ENCODE results near the gene CSTF2T.

CSTF2T gene

DNA sequence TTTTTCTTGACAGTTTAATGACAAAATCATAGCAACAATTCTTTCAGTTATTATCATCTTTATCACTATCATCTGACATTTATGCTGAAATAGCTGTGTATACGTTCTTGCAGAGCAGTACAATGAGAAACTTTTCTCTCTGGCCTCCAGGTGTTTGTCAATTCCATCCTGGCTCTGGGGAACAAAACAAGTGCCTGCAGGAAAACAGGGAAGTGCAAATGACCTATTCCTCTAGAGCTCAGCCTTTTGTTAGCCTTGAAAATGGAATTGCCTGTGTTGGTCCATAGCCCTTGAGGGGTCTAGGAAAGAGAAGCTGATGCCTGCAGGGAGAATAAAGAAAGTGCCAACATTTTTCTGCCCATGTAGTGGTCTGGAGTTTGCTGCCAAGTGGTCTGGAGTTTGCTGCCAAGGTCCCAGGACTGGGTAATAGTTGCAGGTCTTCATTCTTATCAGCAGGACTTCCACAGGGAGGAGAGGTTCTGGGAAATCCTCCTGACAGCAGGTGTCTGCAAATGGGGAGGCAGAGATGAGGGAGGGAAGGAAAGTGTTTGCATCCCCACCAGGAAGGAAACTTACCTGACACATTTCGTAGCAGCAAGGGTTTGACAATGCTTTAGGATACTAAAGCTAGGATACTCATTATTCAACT is 10.1 kb upstream of the CSTF2T start:
- no peak for TF ChIP-seq CTCF (IDR thresholded peaks at IDR 0.05; ENCODE audit: control insufficient read depth, extremely low read depth, insufficient read depth)
- H3K4me3 ChIP-seq (ENCODE audit: low read depth, low read length), result no peak overlapping the region
- DNase-seq (ENCODE audit: low read depth), result no peak

DNA sequence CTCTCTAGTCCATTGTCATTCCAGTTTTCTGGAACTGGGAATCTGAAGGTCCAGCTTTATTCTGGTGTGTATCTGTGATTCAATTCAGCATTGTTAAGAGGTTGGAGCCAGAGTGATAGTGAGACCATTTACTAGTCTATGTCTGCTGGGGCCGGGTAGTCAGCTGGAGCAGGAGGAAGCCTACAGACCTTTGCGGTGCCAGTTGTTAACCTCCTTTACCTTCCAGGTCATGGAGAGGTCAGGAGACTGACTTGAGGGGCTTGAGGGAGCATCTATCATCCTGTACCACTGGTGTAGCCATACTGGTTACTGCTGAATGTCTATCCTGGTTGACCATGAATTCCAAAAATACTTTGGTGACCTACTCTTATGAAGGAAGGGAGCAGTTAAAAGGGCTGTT is 9.2 kb upstream of the CSTF2T start:
- no peak for TF ChIP-seq CTCF (IDR thresholded peaks at IDR 0.05; ENCODE audit: control insufficient read depth, extremely low read depth, insufficient read depth)
- no peak for DNase-seq (ENCODE audit: low read depth)

DNA sequence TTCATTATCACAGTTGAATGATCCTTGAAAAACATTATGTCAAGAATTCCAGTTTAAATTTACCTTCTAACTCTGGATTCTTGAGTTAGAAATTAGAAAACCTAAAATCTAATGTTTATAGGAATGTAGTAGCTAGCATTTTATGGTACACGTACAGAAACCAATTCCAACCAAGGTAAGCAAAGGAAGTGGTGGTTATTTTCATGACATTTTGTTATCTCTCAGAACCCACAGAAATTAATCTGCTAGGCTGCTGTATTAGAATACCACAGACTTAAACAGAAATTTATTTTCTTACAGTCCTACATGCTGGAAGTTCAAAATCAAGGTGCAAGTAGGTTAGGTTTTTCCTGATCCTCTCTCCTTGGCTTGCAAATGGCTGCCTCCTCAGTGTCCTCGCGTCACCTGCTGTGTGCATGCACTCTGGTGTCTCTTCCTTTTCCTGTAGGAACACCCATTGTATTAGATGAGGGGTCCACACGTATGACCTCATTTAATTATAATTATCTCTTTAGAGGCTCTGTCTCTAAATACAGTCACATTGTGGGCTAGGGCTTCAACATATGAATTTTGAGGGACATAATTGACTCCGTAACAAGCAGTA is 8.5 kb upstream of the CSTF2T start:
- no peak overlapping the region for H3K4me3 ChIP-seq (ENCODE audit: low read depth, low read length)
- DNase-seq (ENCODE audit: low read depth), result no peak
- TF ChIP-seq CTCF (IDR thresholded peaks at IDR 0.05; ENCODE audit: control insufficient read depth, extremely low read depth, insufficient read depth), result no peak

More for the DNA sequence above, 9.2 kb upstream of the CSTF2T start:
- no peak overlapping the region for H3K4me3 ChIP-seq (ENCODE audit: low read depth, low read length)

- no peak overlapping the region for H3K4me3 ChIP-seq (ENCODE audit: low read depth, low read length)
- TF ChIP-seq CTCF (IDR thresholded peaks at IDR 0.05; ENCODE audit: control insufficient read depth, extremely low read depth, insufficient read depth), result no peak
- DNase-seq (ENCODE audit: low read depth), result no peak
Measured at GRCh38 chr10:51707392-51707791, 8.0 kb upstream of the CSTF2T start.

DNA sequence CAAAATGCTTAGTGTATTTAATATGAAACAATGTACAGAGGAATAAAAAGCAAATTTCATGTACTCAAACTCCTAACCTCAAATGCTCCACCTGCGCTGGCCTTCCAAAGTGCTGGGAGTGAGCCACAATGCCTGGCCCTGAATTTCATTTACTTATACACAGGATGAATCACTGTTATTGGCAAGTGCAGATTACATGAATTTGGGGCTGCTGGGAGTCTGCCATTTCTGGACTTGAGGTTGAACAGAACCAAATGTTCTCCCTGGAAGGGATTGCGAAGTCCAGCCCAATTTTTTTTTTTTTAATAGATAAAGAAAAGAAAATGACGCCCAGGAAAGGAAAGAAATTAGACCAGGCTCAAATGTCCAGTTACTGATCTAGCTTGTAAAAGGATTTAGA is 6.8 kb upstream of the CSTF2T start:
- DNase-seq (ENCODE audit: low read depth), result no peak
- no peak overlapping the region for H3K4me3 ChIP-seq (ENCODE audit: low read depth, low read length)
- TF ChIP-seq CTCF (IDR thresholded peaks at IDR 0.05; ENCODE audit: control insufficient read depth, extremely low read depth, insufficient read depth), result no peak

DNA sequence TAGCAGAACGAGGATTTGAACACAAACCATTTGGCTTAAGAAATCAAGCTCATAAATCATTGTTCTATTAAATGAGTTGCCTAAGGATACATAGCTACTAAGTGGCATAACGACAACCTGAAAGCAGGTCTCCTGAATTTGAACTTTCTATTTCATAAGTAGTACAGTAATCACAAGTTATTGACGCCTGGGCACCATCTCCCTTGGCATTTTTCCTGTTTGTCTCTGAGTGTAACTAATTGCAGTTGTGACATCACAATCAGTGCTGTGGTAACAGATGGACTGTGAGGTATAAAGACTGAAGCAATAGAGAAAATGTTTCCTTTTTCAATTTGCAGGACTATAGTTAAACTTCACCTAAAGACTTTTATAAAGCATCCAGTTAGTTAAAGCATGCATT is 6.4 kb upstream of the CSTF2T start:
- DNase-seq (ENCODE audit: low read depth), result no peak
- TF ChIP-seq CTCF (IDR thresholded peaks at IDR 0.05; ENCODE audit: control insufficient read depth, extremely low read depth, insufficient read depth), result no peak
- H3K4me3 ChIP-seq (ENCODE audit: low read depth, low read length), result no peak overlapping the region
